Esophagus squamous epithelium (tissue), 4 donors: ENCODE data around the gene HNRNPUL2.

Experiments used
- CTCF ChIP-seq, 6 experiments: fragments of 450-650 bp in 4 of 6; fragments of 200-600 bp in 2 of 6; sonication (generic) in 2 of 6; IDR thresholded peaks; one replicate each; pipeline ENCODE4 v1.5.1; 2016 to 2019; ENCODE audit warnings: antibody characterized with exemption in 6 of 6, mild to moderate bottlenecking in 4 of 6, moderate library complexity in 4 of 6
- POLR2A ChIP-seq, 4 donors: fragments of 450-650 bp; IDR thresholded peaks; one replicate each; pipeline ENCODE4 v1.6.1; 2017; ENCODE audit warnings: antibody characterized with exemption in 4 of 4, mild to moderate bottlenecking in 4 of 4, moderate library complexity in 3 of 4

GRCh38 chr11:62715150-62716130 is 11.8 kb downstream of the HNRNPUL2 start:
- TF ChIP-seq CTCF (IDR thresholded peaks at IDR 0.05) (no peak), POLR2A (IDR thresholded peaks at IDR 0.05) (no peak)
